CD4-positive, alpha-beta T cell (primary cell): ENCODE results near the gene ADAMTS1. TPM values are rescaled to one million over a fixed set of nuclear protein-coding genes. Genes with fewer than 3 reads are reported as not detected.

ENCODE experiments used
- ATAC-seq: fragments of 200-7000 bp; cut with Tn5 transposase; one replicate; pipeline ENCODE4 v1.10.0; 2022; ENCODE audit warnings: mild to moderate bottlenecking; ENCODE audit not compliant: poor library complexity
- CTCF ChIA-PET: fragments of 350-600 bp; sonication (Branson Sonifier 250); formaldehyde crosslinking; loops from one replicate; lab custom pipeline; 2021; ENCODE audit warnings: antibody characterized with exemption, inconsistent platforms; lab: Charles Lee
- POLR2A ChIA-PET: fragments of 350-600 bp; sonication (Branson Sonifier 250); formaldehyde crosslinking; loops from one replicate; lab custom pipeline; 2021; ENCODE audit warnings: antibody characterized with exemption, inconsistent platforms; lab: Charles Lee
- DNase-seq, 14 experiments: peaks; one replicate each; pipeline ENCODE4 v3.0.0-alpha.2; 2013 to 2020; ENCODE audit warnings: mixed read lengths in 2 of 14
- H3K27ac ChIP-seq, 2 donors: one replicate each; pipeline versions ENCODE4 v1.5.1 to v1.7.0; 2013; ENCODE audit warnings: low read length in 2 of 2, low read depth in 1 of 2, mild to moderate bottlenecking in 1 of 2
- H3K27me3 ChIP-seq, 2 experiments: 1 replicate in 1 of 2; 2 replicates in 1 of 2; pipeline versions ENCODE4 v1.6.1 to v1.7.0; 2013; ENCODE audit warnings: low read length in 2 of 2, control low read depth in 1 of 2, mild to moderate bottlenecking in 1 of 2, moderate library complexity in 1 of 2; ENCODE audit not compliant: insufficient read depth in 2 of 2, control insufficient read depth in 1 of 2
- H3K36me3 ChIP-seq: one replicate; pipeline ENCODE4 v1.6.1; 2013; ENCODE audit warnings: low read length, control low read depth; ENCODE audit not compliant: insufficient read depth
- H3K4me1 ChIP-seq: one replicate; pipeline ENCODE4 v1.6.1; 2013; ENCODE audit warnings: low read length, control low read depth; ENCODE audit not compliant: insufficient read depth
- H3K4me3 ChIP-seq: one replicate; pipeline ENCODE4 v1.5.1; 2013; ENCODE audit warnings: mild to moderate bottlenecking, low read length, moderate library complexity
- H3K9me3 ChIP-seq, 2 experiments: 1 replicate in 1 of 2; 2 replicates in 1 of 2; pipeline versions ENCODE4 v1.6.1 to v1.7.0; 2013; ENCODE audit warnings: low read length in 2 of 2, mild to moderate bottlenecking in 2 of 2, control low read depth in 1 of 2, moderate library complexity in 1 of 2; ENCODE audit not compliant: control insufficient read depth in 1 of 2, insufficient read depth in 1 of 2
- H3K27ac Mint-ChIP-seq: one replicate; pipeline ENCODE4 v1.8.0; 2020; ENCODE audit warnings: mixed read lengths
- H3K27me3 Mint-ChIP-seq: one replicate; pipeline ENCODE4 v1.8.0; 2021; ENCODE audit warnings: mixed read lengths
- H3K36me3 Mint-ChIP-seq: one replicate; pipeline ENCODE4 v1.8.0; 2021; ENCODE audit warnings: low read depth, mixed read lengths
- H3K4me1 Mint-ChIP-seq: one replicate; pipeline ENCODE4 v1.8.0; 2021; ENCODE audit warnings: low read depth, mixed read lengths
- H3K4me3 Mint-ChIP-seq: one replicate; pipeline ENCODE4 v1.8.0; 2020; ENCODE audit warnings: mild to moderate bottlenecking, mixed read lengths
- H3K9me3 Mint-ChIP-seq: one replicate; pipeline ENCODE4 v1.8.0; 2020; ENCODE audit warnings: mixed read lengths
- CTCF ChIP-seq: fragments of 200-600 bp; IDR thresholded peaks from one replicate; pipeline ENCODE4 v1.8.0; 2022; ENCODE audit warnings: antibody characterized with exemption, mild to moderate bottlenecking
- intact Hi-C, 2 experiments: fragments of 100-400 bp; cut with DNase I in 1 of 2; cut with micrococcal nuclease in 1 of 2; formaldehyde crosslinking; loops; one replicate each; pipeline versions ENCODE4 v1.15.1 to v1.9.0; 2023 to 2025; cut with DNase I, micrococcal nuclease
- total RNA-seq, 174 experiments: library from RNA in 2 of 174; stranded (reverse) in 2 of 174; gene quantifications; one replicate each; pipeline ENCODE4 v1.2.3 and lab custom pipeline; 2021 to 2026

ADAMTS1 gene
- total RNA-seq, 2 experiments from 2014 or later, result 0.08 to 0.25 TPM

- H3K4me1 ChIP-seq, result no peaks in the 10 kb centered on the region
- no peaks in the 10 kb centered on the region for H3K4me1 Mint-ChIP-seq
- ChIA-PET POLR2A (no interaction called here), CTCF (no interaction called here)
- H3K9me3 ChIP-seq, result no peaks in the 10 kb centered on the region
- no peaks in the 10 kb centered on the region for H3K36me3 ChIP-seq
- no peak overlapping the region for H3K27ac Mint-ChIP-seq
- H3K27me3 Mint-ChIP-seq, result peaks cover 17% of the 10 kb centered on the region
- no peak overlapping the region for H3K4me3 Mint-ChIP-seq
- TF ChIP-seq CTCF, result no peak
- H3K9me3 Mint-ChIP-seq, result no peaks in the 10 kb centered on the region
- ATAC-seq (no peak), DNase-seq (no peak)
- H3K27me3 ChIP-seq, result no peaks in the 10 kb centered on the region
- no peak overlapping the region for H3K4me3 ChIP-seq
- no peak overlapping the region for H3K27ac ChIP-seq
- no peaks in the 10 kb centered on the region for H3K36me3 Mint-ChIP-seq
- intact Hi-C loops, result no loop called here
These were observed 45.2 kb downstream of the ADAMTS1 start for GRCh38 chr21:26800001-26800400.

DNA sequence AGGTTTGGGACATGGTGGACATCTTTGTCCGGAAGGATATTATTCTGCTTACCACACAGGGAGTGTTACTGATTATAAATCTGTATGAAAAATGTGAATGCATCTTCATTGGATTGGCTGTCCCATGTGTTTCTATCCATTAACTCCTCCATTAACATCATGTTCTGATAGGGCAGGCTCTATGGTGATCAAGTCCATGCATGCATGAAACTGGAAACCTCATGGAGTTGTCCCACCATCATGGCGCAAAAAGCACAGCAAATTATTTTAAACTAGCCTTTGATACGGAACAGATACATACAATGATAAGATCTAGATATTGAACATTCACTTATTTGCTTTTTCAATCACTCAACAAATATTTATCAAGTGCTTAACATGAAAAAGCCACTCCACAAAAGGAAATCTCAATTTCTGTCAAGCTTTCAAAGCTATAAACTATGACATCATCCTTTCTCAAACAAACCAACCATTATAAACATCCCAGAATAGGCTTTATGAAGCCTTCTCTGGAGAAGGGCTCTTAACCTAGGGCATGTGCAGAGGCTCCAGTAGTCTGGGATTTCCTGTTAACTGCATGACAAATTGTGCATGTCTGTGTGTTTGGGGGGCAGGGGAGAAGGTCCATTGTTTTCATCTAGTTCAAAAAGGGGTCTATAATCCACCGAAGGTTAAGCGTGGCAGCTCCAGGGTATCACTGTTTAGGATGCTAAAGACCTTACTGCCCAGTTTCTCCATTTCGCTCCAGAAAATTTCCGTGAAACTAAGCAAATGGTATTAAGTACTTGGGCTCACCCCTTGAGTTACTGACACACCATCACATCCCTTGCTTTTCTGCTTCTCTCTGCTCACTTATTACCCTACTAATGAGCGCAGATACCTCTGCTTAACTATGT lies 46.1 kb downstream of the ADAMTS1 start:
- no peak overlapping the region for H3K27ac ChIP-seq
- H3K27me3 ChIP-seq, result no peaks in the 10 kb centered on the region
- no peak overlapping the region for H3K27ac Mint-ChIP-seq
- H3K4me3 Mint-ChIP-seq, result no peak overlapping the region
- no peaks in the 10 kb centered on the region for H3K9me3 ChIP-seq
- no peaks in the 10 kb centered on the region for H3K4me1 ChIP-seq
- ATAC-seq (no peak), DNase-seq (no peak)
- ChIA-PET POLR2A (no interaction called here), CTCF (no interaction called here)
- intact Hi-C loops, result no loop called here
- H3K4me1 Mint-ChIP-seq, result no peaks in the 10 kb centered on the region
- no peak overlapping the region for H3K4me3 ChIP-seq
- H3K9me3 Mint-ChIP-seq, result no peaks in the 10 kb centered on the region
- TF ChIP-seq CTCF, result no peak
- H3K27me3 Mint-ChIP-seq, result peaks cover 15% of the 10 kb centered on the region
- H3K36me3 ChIP-seq, result no peaks in the 10 kb centered on the region
- H3K36me3 Mint-ChIP-seq, result no peaks in the 10 kb centered on the region

DNA sequence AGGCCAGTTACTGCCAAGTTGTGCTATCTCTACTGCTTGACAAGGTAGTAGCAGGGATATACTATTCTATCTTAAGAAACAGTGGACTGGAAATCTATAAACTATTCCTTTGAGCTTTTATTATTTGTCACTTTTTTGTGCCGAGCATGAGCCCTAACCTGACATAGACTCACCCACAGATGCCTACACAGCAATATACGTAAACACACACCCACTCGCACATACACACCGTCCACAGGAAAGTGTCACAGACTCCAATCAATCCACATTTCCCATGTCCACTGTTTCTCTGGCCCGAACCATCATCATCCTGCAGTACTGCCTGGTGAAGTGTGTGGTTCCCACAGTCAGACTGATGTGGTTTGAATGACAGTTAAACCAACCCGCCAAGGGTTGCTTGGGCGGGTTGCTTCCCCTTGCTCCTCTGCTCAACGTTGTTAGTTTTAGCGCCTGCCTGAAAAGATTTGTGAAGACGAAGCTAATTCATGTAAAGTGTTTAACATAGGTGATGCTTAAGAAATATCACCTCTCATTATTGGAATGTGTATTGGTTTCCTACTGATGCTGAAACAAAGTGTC lies 47.2 kb downstream of the ADAMTS1 start:
- TF ChIP-seq CTCF, result no peak
- Mint-ChIP-seq H3K36me3 (no peaks in the 10 kb centered on the region), H3K4me3 (no peak overlapping the region), H3K9me3 (no peaks in the 10 kb centered on the region), H3K27me3 (peaks cover 12% of the 10 kb centered on the region), H3K4me1 (no peaks in the 10 kb centered on the region), H3K27ac (no peak overlapping the region)
- intact Hi-C loops, result no loop called here
- H3K4me1 ChIP-seq, result no peaks in the 10 kb centered on the region
- no peaks in the 10 kb centered on the region for H3K9me3 ChIP-seq
- no peak for DNase-seq
- no peak overlapping the region for H3K4me3 ChIP-seq
- no peak overlapping the region for H3K27ac ChIP-seq
- ATAC-seq, result no peak
- CTCF ChIA-PET, result no interaction called here
- POLR2A ChIA-PET, result no interaction called here
- H3K36me3 ChIP-seq, result no peaks in the 10 kb centered on the region
- no peaks in the 10 kb centered on the region for H3K27me3 ChIP-seq
